ENCODE measurements around the gene SESN1.

SESN1 gene

DNA sequence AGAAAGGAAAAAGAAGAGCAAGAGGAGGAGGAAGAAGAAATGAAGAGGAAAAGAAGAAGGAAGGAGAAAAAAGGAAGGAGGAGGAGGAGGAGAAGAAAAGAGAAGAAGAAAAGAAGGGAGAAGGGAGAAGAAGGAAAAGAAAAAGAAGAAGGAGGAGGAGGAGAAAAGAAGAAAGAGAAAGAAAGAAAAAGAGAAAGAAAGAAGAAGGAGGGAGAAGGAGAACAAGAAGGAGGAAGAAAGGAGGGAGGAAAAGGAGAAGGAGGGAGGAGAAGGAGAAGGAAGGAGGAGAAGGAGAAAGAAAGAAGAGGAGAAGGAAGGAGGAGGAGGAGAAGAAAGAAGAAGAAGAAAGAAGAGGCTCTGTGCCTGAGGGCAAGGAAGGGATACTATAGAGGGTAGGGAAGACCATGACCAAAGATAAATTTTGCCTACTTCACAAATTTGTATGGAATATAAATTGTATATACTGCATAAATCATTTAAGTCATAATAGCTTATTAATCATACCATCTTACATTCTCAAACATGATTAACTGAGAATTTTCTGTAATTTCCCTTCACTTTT lies 55.7 kb downstream of the SESN1 start:
- no peak for ATAC-seq
- TF ChIP-seq ISL1 (CRISPR knock-in tag; IDR thresholded peaks at IDR 0.05) (no peak), ZNF70 (CRISPR knock-in tag; IDR thresholded peaks at IDR 0.05) (no peak), BACH2 (CRISPR knock-in tag; IDR thresholded peaks at IDR 0.05; ENCODE audit: borderline replicate concordance) (no peak), RARB (CRISPR knock-in tag; IDR thresholded peaks at IDR 0.05) (no peak), ARNTL (CRISPR knock-in tag; IDR thresholded peaks at IDR 0.05; ENCODE audit: borderline replicate concordance, low read depth) (no peak), PPARA (CRISPR knock-in tag; IDR thresholded peaks at IDR 0.05; ENCODE audit: borderline replicate concordance) (no peak), ZFP3 (CRISPR knock-in tag; IDR thresholded peaks at IDR 0.05) (no peak), TOX (CRISPR knock-in tag; IDR thresholded peaks at IDR 0.05; ENCODE audit: borderline replicate concordance) (no peak), SNAI2 (CRISPR knock-in tag; IDR thresholded peaks at IDR 0.05) (no peak), ZFP30 (CRISPR knock-in tag; IDR thresholded peaks at IDR 0.05) (no peak), TCF4 (CRISPR knock-in tag; IDR thresholded peaks at IDR 0.05; ENCODE audit: borderline replicate concordance) (no peak)
- TF ChIP-seq, protein P1, sequence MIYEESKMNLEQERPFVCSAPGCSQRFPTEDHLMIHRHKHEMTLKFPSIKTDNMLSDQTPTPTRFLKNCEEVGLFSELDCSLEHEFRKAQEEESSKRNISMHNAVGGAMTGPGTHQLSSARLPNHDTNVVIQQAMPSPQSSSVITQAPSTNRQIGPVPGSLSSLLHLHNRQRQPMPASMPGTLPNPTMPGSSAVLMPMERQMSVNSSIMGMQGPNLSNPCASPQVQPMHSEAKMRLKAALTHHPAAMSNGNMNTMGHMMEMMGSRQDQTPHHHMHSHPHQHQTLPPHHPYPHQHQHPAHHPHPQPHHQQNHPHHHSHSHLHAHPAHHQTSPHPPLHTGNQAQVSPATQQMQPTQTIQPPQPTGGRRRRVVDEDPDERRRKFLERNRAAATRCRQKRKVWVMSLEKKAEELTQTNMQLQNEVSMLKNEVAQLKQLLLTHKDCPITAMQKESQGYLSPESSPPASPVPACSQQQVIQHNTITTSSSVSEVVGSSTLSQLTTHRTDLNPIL (CRISPR knock-in tag; IDR thresholded peaks at IDR 0.05; ENCODE audit: low read depth), result no peak
- TF ChIP-seq, protein P2, sequence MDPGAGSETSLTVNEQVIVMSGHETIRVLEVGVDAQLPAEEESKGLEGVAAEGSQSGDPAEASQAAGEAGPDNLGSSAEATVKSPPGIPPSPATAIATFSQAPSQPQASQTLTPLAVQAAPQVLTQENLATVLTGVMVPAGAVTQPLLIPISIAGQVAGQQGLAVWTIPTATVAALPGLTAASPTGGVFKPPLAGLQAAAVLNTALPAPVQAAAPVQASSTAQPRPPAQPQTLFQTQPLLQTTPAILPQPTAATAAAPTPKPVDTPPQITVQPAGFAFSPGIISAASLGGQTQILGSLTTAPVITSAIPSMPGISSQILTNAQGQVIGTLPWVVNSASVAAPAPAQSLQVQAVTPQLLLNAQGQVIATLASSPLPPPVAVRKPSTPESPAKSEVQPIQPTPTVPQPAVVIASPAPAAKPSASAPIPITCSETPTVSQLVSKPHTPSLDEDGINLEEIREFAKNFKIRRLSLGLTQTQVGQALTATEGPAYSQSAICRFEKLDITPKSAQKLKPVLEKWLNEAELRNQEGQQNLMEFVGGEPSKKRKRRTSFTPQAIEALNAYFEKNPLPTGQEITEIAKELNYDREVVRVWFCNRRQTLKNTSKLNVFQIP (CRISPR knock-in tag; IDR thresholded peaks at IDR 0.05; ENCODE audit: borderline replicate concordance, low read depth), result no peak
- TF ChIP-seq, protein P3, sequence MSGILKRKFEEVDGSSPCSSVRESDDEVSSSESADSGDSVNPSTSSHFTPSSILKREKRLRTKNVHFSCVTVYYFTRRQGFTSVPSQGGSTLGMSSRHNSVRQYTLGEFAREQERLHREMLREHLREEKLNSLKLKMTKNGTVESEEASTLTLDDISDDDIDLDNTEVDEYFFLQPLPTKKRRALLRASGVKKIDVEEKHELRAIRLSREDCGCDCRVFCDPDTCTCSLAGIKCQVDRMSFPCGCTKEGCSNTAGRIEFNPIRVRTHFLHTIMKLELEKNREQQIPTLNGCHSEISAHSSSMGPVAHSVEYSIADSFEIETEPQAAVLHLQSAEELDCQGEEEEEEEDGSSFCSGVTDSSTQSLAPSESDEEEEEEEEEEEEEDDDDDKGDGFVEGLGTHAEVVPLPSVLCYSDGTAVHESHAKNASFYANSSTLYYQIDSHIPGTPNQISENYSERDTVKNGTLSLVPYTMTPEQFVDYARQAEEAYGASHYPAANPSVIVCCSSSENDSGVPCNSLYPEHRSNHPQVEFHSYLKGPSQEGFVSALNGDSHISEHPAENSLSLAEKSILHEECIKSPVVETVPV (CRISPR knock-in tag; IDR thresholded peaks at IDR 0.05), result no peak
- TF ChIP-seq, protein P4, sequence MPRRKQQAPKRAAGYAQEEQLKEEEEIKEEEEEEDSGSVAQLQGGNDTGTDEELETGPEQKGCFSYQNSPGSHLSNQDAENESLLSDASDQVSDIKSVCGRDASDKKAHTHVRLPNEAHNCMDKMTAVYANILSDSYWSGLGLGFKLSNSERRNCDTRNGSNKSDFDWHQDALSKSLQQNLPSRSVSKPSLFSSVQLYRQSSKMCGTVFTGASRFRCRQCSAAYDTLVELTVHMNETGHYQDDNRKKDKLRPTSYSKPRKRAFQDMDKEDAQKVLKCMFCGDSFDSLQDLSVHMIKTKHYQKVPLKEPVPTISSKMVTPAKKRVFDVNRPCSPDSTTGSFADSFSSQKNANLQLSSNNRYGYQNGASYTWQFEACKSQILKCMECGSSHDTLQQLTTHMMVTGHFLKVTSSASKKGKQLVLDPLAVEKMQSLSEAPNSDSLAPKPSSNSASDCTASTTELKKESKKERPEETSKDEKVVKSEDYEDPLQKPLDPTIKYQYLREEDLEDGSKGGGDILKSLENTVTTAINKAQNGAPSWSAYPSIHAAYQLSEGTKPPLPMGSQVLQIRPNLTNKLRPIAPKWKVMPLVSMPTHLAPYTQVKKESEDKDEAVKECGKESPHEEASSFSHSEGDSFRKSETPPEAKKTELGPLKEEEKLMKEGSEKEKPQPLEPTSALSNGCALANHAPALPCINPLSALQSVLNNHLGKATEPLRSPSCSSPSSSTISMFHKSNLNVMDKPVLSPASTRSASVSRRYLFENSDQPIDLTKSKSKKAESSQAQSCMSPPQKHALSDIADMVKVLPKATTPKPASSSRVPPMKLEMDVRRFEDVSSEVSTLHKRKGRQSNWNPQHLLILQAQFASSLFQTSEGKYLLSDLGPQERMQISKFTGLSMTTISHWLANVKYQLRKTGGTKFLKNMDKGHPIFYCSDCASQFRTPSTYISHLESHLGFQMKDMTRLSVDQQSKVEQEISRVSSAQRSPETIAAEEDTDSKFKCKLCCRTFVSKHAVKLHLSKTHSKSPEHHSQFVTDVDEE (CRISPR knock-in tag; IDR thresholded peaks at IDR 0.05), result no peak

DNA sequence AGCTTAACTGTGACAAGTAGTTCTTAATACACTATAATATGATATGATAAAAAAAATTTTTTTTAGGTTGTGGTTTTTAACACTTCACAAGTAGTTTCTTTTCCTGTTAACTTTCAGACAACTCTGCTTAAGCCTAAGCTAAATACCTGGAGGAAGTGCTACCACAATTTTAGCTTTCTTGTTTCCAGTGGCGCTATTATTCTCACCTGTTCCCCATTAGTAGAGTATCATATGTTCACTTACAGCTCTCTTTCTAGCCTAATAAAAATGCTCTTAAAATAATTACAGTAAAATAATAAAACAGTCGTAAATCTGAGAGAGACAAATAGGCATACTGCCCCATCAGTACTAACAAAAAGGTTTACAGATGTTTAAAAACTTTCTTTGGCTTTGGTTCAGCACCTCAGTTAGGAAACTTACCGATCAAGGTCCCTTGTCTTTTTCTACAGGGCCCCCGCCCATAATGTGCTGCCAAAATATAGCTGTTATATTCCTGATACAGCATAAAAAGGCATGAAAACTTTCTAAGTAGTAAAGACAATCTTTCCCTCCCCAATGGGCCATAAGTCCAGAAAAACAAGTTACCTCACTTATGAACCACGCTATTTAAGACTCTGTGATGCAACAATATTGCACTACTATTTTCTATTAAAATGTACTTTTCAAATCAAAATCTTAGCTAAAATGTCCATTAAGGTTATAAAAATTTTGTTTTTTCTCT lies 57.9 kb downstream of the SESN1 start:
- no peak for ATAC-seq
- TF ChIP-seq, protein P4 (CRISPR knock-in tag; IDR thresholded peaks at IDR 0.05), result no peak
- no peak for TF ChIP-seq BACH2 (CRISPR knock-in tag; IDR thresholded peaks at IDR 0.05; ENCODE audit: borderline replicate concordance)
- TF ChIP-seq ZNF565 (CRISPR knock-in tag; conservative IDR thresholded peaks at IDR 0.05; ENCODE audit: low read depth), result no peak
- no peak for TF ChIP-seq RARB (CRISPR knock-in tag; IDR thresholded peaks at IDR 0.05)
- TF ChIP-seq, protein P5, sequence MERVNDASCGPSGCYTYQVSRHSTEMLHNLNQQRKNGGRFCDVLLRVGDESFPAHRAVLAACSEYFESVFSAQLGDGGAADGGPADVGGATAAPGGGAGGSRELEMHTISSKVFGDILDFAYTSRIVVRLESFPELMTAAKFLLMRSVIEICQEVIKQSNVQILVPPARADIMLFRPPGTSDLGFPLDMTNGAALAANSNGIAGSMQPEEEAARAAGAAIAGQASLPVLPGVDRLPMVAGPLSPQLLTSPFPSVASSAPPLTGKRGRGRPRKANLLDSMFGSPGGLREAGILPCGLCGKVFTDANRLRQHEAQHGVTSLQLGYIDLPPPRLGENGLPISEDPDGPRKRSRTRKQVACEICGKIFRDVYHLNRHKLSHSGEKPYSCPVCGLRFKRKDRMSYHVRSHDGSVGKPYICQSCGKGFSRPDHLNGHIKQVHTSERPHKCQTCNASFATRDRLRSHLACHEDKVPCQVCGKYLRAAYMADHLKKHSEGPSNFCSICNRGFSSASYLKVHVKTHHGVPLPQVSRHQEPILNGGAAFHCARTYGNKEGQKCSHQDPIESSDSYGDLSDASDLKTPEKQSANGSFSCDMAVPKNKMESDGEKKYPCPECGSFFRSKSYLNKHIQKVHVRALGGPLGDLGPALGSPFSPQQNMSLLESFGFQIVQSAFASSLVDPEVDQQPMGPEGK (CRISPR knock-in tag; IDR thresholded peaks at IDR 0.05; ENCODE audit: borderline replicate concordance), result no peak
- no peak for TF ChIP-seq ZFP30 (CRISPR knock-in tag; IDR thresholded peaks at IDR 0.05)
- TF ChIP-seq ZNF70 (CRISPR knock-in tag; IDR thresholded peaks at IDR 0.05), result no peak
- TF ChIP-seq OSR1 (CRISPR knock-in tag; IDR thresholded peaks at IDR 0.05), result no peak
- TF ChIP-seq ZNF8 (CRISPR knock-in tag; IDR thresholded peaks at IDR 0.05), result no peak
- TF ChIP-seq, protein P2 (CRISPR knock-in tag; IDR thresholded peaks at IDR 0.05; ENCODE audit: borderline replicate concordance, low read depth), result no peak
- TF ChIP-seq ISL1 (CRISPR knock-in tag; IDR thresholded peaks at IDR 0.05), result no peak
- no peak for TF ChIP-seq GLIS3 (CRISPR knock-in tag; IDR thresholded peaks at IDR 0.05)
- no peak for TF ChIP-seq CSDC2 (CRISPR knock-in tag; IDR thresholded peaks at IDR 0.05)
- TF ChIP-seq TCF4 (CRISPR knock-in tag; IDR thresholded peaks at IDR 0.05; ENCODE audit: borderline replicate concordance), result no peak
- no peak for TF ChIP-seq ZFP3 (CRISPR knock-in tag; IDR thresholded peaks at IDR 0.05)
- TF ChIP-seq, protein P3 (CRISPR knock-in tag; IDR thresholded peaks at IDR 0.05), result no peak
- TF ChIP-seq TOX (CRISPR knock-in tag; IDR thresholded peaks at IDR 0.05; ENCODE audit: borderline replicate concordance), result no peak
